ENCODE data around the gene CHMP4B. TPM values are rescaled to one million over a fixed set of nuclear protein-coding genes. Genes with fewer than 3 reads are reported as not detected.

The CHMP4B gene
- total and polyA plus RNA-seq, 2 experiments from 2014 or later, result 5.5 to 48.2 TPM

GRCh38 chr20:33825340-33826269 is 14.5 kb downstream of the CHMP4B start:
- Histone ChIP-seq H3K9me3 (ENCODE audit: low read depth) (no peaks in the 10 kb centered on the region), H3K36me3 (ENCODE audit: low read depth) (no peaks in the 10 kb centered on the region), H3K79me2 (ENCODE audit: insufficient read depth) (peaks cover 100% of the 10 kb centered on the region), H3K27ac (no peak overlapping the region), H3K9me2 (ENCODE audit: insufficient read depth) (no peaks in the 10 kb centered on the region), H3K9ac (no peak overlapping the region), H3K4me3 (no peak overlapping the region), H2AFZ (no peak overlapping the region), H3K4me1 (ENCODE audit: insufficient read depth) (peaks cover 8% of the 10 kb centered on the region; the same call in 1 of the 2 replicates), H4K20me1 (ENCODE audit: insufficient read depth) (peaks cover 50% of the 10 kb centered on the region), H3K4me2 (ENCODE audit: unreplicated experiment) (no peak overlapping the region), H3F3A (ENCODE audit: insufficient read depth) (0 out of 2 replicates have a peak, but pooled peaks cover 10% of the 10 kb centered on the region), H3K27me3 (replicated peaks; ENCODE audit: insufficient read depth) (no peaks in the 10 kb centered on the region)
- TF ChIP-seq EZH2 (IDR thresholded peaks at IDR 0.05; ENCODE audit: insufficient read depth, poor library complexity, severe bottlenecking), result no peak
- TF ChIP-seq EZH2phosphoT487 (IDR thresholded peaks at IDR 0.05; ENCODE audit: insufficient read depth, low read depth), result no peak
- 99 to 100% methylated on average over 3 of the region's 3 CpGs for WGBS, 2 experiments (ENCODE audit: low coverage in 1 of 2, low lambda C conversion rate in 2 of 2, missing lambda C conversion rate in 2 of 2)
- DNase-seq, result no peak
- in situ Hi-C loops (cut with MboI), result no loop called here

DNA sequence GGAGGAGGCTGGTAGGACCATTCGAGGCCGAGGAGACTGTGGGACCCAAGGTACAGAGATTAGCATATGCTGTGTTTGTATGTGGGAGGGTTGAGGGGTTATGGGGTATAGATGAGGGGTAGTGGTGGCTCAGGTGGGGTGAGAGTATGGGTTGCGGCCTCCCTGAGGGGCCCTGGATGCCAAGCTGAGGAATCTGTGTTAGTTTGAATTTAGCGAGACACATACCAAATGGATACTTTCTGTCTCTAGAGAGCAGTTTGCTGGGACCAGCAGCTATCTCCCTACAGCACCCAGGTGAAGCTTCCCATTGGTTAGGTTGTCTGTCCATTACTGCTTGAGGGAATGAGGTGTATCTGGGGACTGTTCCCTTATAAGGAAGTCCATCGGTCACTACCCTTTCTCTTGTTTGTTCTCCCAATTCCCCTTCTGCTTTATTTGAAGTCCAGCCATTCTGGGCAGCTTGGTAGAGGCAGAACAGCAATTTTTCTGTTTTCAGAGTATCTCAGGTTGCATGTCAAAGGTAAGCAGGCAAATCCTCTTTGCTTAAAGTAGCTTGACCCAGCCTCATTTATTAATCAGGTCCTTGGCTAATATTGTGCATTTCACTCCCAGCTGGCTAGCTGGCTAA is 15.2 kb downstream of the CHMP4B start:
- Histone ChIP-seq H3F3A (ENCODE audit: insufficient read depth) (0 out of 2 replicates have a peak, but pooled peaks cover 10% of the 10 kb centered on the region), H3K36me3 (ENCODE audit: low read depth) (no peaks in the 10 kb centered on the region), H3K79me2 (ENCODE audit: insufficient read depth) (peaks cover 100% of the 10 kb centered on the region), H4K20me1 (ENCODE audit: insufficient read depth) (peaks cover 51% of the 10 kb centered on the region), H3K27ac (no peak overlapping the region), H3K27me3 (replicated peaks; ENCODE audit: insufficient read depth) (no peaks in the 10 kb centered on the region), H3K4me2 (ENCODE audit: unreplicated experiment) (no peak overlapping the region), H3K9me3 (ENCODE audit: low read depth) (no peaks in the 10 kb centered on the region), H3K4me3 (no peak overlapping the region), H3K9me2 (ENCODE audit: insufficient read depth) (no peaks in the 10 kb centered on the region), H3K9ac (no peak overlapping the region), H3K4me1 (ENCODE audit: insufficient read depth) (peaks cover 8% of the 10 kb centered on the region; the same call in 1 of the 2 replicates), H2AFZ (no peak overlapping the region)
- in situ Hi-C loops (cut with MboI), result no loop called here
- WGBS, 2 experiments (ENCODE audit: low coverage in 1 of 2, low lambda C conversion rate in 2 of 2, missing lambda C conversion rate in 2 of 2), result 87 to 89% methylated on average over 5 of the region's 5 CpGs
- no peak for DNase-seq
- TF ChIP-seq EZH2phosphoT487 (IDR thresholded peaks at IDR 0.05; ENCODE audit: insufficient read depth, low read depth), result no peak
- TF ChIP-seq EZH2 (IDR thresholded peaks at IDR 0.05; ENCODE audit: insufficient read depth, poor library complexity, severe bottlenecking), result no peak

- Histone ChIP-seq H3K4me1 (ENCODE audit: insufficient read depth) (peaks cover 10% of the 10 kb centered on the region; the same call in 1 of the 2 replicates), H3K27me3 (replicated peaks; ENCODE audit: insufficient read depth) (no peaks in the 10 kb centered on the region), H3K27ac (no peak overlapping the region), H3F3A (ENCODE audit: insufficient read depth) (0 out of 2 replicates have a peak, but pooled peaks cover 10% of the 10 kb centered on the region), H3K9ac (no peak overlapping the region), H3K4me2 (ENCODE audit: unreplicated experiment) (no peak overlapping the region), H4K20me1 (ENCODE audit: insufficient read depth) (peaks cover 51% of the 10 kb centered on the region), H3K36me3 (ENCODE audit: low read depth) (no peaks in the 10 kb centered on the region), H3K4me3 (no peak overlapping the region), H2AFZ (no peak overlapping the region), H3K9me2 (ENCODE audit: insufficient read depth) (no peaks in the 10 kb centered on the region), H3K79me2 (ENCODE audit: insufficient read depth) (peaks cover 100% of the 10 kb centered on the region), H3K9me3 (ENCODE audit: low read depth) (no peaks in the 10 kb centered on the region)
- in situ Hi-C loops (cut with MboI), result no loop called here
- TF ChIP-seq EZH2phosphoT487 (IDR thresholded peaks at IDR 0.05; ENCODE audit: insufficient read depth, low read depth), result no peak
- no peak for TF ChIP-seq EZH2 (IDR thresholded peaks at IDR 0.05; ENCODE audit: insufficient read depth, poor library complexity, severe bottlenecking)
- no peak for DNase-seq
- 96 to 100% methylated on average over 2 of the region's 2 CpGs for WGBS, 2 experiments (ENCODE audit: low coverage in 1 of 2, low lambda C conversion rate in 2 of 2, missing lambda C conversion rate in 2 of 2)
These were observed 16.0 kb downstream of the CHMP4B start for GRCh38 chr20:33827109-33827508.

- Histone ChIP-seq H3K9me2 (ENCODE audit: insufficient read depth) (no peaks in the 10 kb centered on the region), H3K27ac (no peak overlapping the region), H3K4me2 (ENCODE audit: unreplicated experiment) (no peak overlapping the region), H4K20me1 (ENCODE audit: insufficient read depth) (peaks cover 50% of the 10 kb centered on the region), H3K9me3 (ENCODE audit: low read depth) (no peaks in the 10 kb centered on the region), H3K79me2 (ENCODE audit: insufficient read depth) (peaks cover 100% of the 10 kb centered on the region), H3K4me3 (no peak overlapping the region), H2AFZ (no peak overlapping the region), H3K4me1 (ENCODE audit: insufficient read depth) (peaks cover 12% of the 10 kb centered on the region; the same call in 1 of the 2 replicates), H3K27me3 (replicated peaks; ENCODE audit: insufficient read depth) (no peaks in the 10 kb centered on the region), H3K36me3 (ENCODE audit: low read depth) (no peaks in the 10 kb centered on the region), H3K9ac (no peak overlapping the region), H3F3A (ENCODE audit: insufficient read depth) (0 out of 2 replicates have a peak, but pooled peaks cover 10% of the 10 kb centered on the region)
- no peak for TF ChIP-seq EZH2phosphoT487 (IDR thresholded peaks at IDR 0.05; ENCODE audit: insufficient read depth, low read depth)
- no peak for TF ChIP-seq EZH2 (IDR thresholded peaks at IDR 0.05; ENCODE audit: insufficient read depth, poor library complexity, severe bottlenecking)
- no peak for DNase-seq
- in situ Hi-C loops (cut with MboI), result no loop called here
- 92% methylated on average over 4 of the region's 4 CpGs for WGBS, 2 experiments (ENCODE audit: low coverage in 1 of 2, low lambda C conversion rate in 2 of 2, missing lambda C conversion rate in 2 of 2)
These were observed 16.6 kb downstream of the CHMP4B start for GRCh38 chr20:33827634-33828325.
